Vagina (tissue), 2 donors: Measurements from ENCODE around the gene PIP5K1B. TPM values are rescaled to one million over a fixed set of nuclear protein-coding genes. Genes with fewer than 3 reads are reported as not detected.

Experiments used
- DNase-seq, 2 donors: peaks; one replicate each; pipeline ENCODE4 v3.0.0-alpha.2; 2017; ENCODE audit errors: extremely low spot score in 2 of 2
- H3K27ac ChIP-seq: fragments of 200-600 bp; sonication (generic); one replicate; pipeline ENCODE4 v1.5.1; 2019
- H3K27me3 ChIP-seq: fragments of 200-600 bp; sonication (generic); one replicate; pipeline ENCODE4 v1.5.1; 2019
- H3K36me3 ChIP-seq, 2 donors: fragments of 200-600 bp; sonication (generic); one replicate each; pipeline ENCODE4 v1.5.1; 2017 to 2019
- H3K4me1 ChIP-seq: fragments of 200-600 bp; sonication (generic); one replicate; pipeline ENCODE4 v1.5.1; 2019
- H3K4me3 ChIP-seq, 2 donors: fragments of 200-600 bp; sonication (generic); 1 replicate in 1 of 2; 2 replicates in 1 of 2; pipeline ENCODE4 v1.5.1; 2016 to 2019
- H3K9me3 ChIP-seq: fragments of 200-600 bp; sonication (generic); one replicate; pipeline ENCODE4 v1.5.1; 2019
- POLR2A ChIP-seq, 2 donors: fragments of 450-650 bp; IDR thresholded peaks; one replicate each; pipeline ENCODE4 v1.6.1; 2017; ENCODE audit warnings: antibody characterized with exemption in 2 of 2, mild to moderate bottlenecking in 2 of 2, moderate library complexity in 2 of 2
- POLR2AphosphoS5 ChIP-seq, 2 donors: sonication (generic); formaldehyde crosslinking; IDR thresholded peaks; one replicate each; pipeline ENCODE4 v1.9.0; 2017; ENCODE audit warnings: antibody characterized with exemption in 2 of 2, mild to moderate bottlenecking in 2 of 2, low read depth in 1 of 2; ENCODE audit not compliant: insufficient read depth in 1 of 2
- intact Hi-C: fragments of 100-400 bp; cut with DNase I; formaldehyde crosslinking; loops from one replicate; pipeline ENCODE4 v1.15.1; 2023
- total RNA-seq: library from RNA; depleted of rRNA; stranded (reverse); fragments of >200 nt; gene quantifications from one replicate; pipeline ENCODE4 v1.2.3, GENCODE V29; 2016
- TF ChIP-seq, protein P1 (sequence below), 3 experiments: fragments of 450-650 bp in 2 of 3; fragments of 200-600 bp in 1 of 3; sonication (generic) in 1 of 3; IDR thresholded peaks; one replicate each; pipeline ENCODE4 v1.5.1; 2017 to 2019; ENCODE audit warnings: antibody characterized with exemption in 3 of 3, mild to moderate bottlenecking in 2 of 3, moderate library complexity in 2 of 3

The PIP5K1B gene
- total RNA-seq, 1 donor from 2014 or later = 2.9 TPM

DNA sequence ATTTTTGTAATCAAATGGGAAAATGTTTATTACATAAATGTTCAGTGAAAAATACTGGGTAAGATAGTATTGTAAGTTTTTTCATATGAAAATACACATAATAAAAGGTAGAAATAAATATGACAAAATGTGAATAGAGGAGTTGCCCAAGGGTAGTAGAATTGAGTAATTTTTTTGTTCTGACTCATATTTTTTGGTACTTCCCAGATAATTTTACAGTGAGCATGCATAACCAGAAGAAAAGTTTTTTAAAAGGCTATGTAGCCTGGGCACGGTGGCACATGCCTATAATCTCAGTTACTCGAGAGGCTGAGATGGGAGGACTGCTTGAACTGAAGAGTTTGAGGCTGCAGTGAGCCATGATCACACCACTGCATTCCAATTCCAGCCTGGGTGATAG is 116.9 kb downstream of the PIP5K1B start:
- TF ChIP-seq, protein P1, sequence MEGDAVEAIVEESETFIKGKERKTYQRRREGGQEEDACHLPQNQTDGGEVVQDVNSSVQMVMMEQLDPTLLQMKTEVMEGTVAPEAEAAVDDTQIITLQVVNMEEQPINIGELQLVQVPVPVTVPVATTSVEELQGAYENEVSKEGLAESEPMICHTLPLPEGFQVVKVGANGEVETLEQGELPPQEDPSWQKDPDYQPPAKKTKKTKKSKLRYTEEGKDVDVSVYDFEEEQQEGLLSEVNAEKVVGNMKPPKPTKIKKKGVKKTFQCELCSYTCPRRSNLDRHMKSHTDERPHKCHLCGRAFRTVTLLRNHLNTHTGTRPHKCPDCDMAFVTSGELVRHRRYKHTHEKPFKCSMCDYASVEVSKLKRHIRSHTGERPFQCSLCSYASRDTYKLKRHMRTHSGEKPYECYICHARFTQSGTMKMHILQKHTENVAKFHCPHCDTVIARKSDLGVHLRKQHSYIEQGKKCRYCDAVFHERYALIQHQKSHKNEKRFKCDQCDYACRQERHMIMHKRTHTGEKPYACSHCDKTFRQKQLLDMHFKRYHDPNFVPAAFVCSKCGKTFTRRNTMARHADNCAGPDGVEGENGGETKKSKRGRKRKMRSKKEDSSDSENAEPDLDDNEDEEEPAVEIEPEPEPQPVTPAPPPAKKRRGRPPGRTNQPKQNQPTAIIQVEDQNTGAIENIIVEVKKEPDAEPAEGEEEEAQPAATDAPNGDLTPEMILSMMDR (IDR thresholded peaks at IDR 0.05) = no peak
- TF ChIP-seq POLR2AphosphoS5 (IDR thresholded peaks at IDR 0.05; ENCODE audit: insufficient read depth in 1 of 2, low read depth in 1 of 2) (no peak), POLR2A (IDR thresholded peaks at IDR 0.05) (no peak)
- no peak overlapping the region for H3K4me3 ChIP-seq
- no peaks in the 10 kb centered on the region for H3K9me3 ChIP-seq
- DNase-seq = no peak
- no peaks in the 10 kb centered on the region for H3K36me3 ChIP-seq
- H3K4me1 ChIP-seq = no peaks in the 10 kb centered on the region
- no peak overlapping the region for H3K27ac ChIP-seq
- intact Hi-C loops = no loop called here
- H3K27me3 ChIP-seq = no peaks in the 10 kb centered on the region

DNA sequence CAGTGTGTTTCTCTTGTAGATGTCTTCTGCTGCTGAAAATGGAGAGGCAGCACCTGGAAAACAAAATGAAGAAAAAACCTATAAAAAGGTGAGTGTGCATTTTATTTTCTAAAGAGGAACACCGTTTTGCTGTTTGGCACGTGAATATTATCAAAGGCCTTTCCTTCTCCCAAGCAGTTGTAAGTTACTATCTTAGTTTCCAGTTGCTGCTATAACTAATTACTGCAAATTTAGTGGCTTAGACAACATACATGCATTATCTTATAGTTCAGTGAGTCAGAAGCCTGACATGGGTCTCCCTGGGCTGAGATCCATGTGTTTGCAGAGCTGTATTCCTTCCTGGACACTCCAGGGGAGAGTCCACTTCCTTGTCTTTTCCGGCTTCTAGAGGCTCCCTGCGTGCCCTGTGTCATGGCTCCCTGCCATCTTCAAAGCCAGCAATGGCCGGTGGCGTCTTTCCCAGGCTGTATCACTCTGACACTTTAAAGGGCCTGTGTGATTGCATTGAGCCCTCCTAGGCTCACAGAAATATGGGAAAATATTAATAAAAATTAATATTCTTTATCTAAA is 117.6 kb downstream of the PIP5K1B start:
- no peak overlapping the region for H3K4me3 ChIP-seq
- H3K36me3 ChIP-seq = no peaks in the 10 kb centered on the region
- no peaks in the 10 kb centered on the region for H3K9me3 ChIP-seq
- no peak overlapping the region for H3K27ac ChIP-seq
- no peak for DNase-seq
- H3K4me1 ChIP-seq = no peaks in the 10 kb centered on the region
- intact Hi-C loops = no loop called here
- no peaks in the 10 kb centered on the region for H3K27me3 ChIP-seq
- TF ChIP-seq, protein P1 (IDR thresholded peaks at IDR 0.05) = no peak
- no peak for TF ChIP-seq POLR2A (IDR thresholded peaks at IDR 0.05)
- no peak for TF ChIP-seq POLR2AphosphoS5 (IDR thresholded peaks at IDR 0.05; ENCODE audit: insufficient read depth in 1 of 2, low read depth in 1 of 2)

DNA sequence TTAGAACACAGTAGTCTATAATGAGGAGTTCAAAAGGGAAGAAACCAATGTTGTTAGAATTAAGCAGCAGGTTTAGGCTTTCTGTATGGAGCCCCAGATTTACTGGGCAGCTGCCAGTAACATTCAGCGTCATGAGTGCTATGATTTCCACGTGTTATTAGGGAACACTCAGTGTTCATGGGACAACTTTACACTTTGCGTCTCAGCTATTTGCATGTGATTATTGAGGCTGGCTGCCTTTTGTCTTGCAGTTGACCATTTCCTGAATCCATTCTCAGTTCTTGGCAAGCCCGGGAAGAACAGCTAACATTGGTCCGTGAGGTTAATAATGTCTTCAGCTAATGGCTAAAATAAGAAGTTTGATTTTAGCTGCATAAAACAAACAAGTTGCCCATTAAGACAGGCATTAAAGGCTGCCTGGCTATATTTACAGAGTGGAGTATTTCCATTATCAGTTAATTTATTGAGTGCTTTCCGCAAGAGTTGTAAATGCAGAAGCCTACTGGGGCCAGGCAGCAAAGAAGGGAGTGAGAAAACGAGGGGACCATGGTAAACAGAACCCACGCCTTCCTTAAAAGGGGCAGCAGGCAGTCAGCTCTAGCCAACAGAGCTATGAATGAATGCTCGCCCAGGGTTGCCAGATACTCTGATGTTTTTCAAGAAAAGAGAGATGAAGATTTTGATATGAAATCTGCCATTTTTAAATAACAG is 120.9 kb downstream of the PIP5K1B start:
- Histone ChIP-seq H3K36me3 (no peaks in the 10 kb centered on the region), H3K27ac (no peak overlapping the region), H3K27me3 (no peaks in the 10 kb centered on the region), H3K4me1 (no peaks in the 10 kb centered on the region), H3K9me3 (no peaks in the 10 kb centered on the region), H3K4me3 (no peak overlapping the region)
- TF ChIP-seq POLR2AphosphoS5 (IDR thresholded peaks at IDR 0.05; ENCODE audit: insufficient read depth in 1 of 2, low read depth in 1 of 2) = no peak
- TF ChIP-seq, protein P1 (IDR thresholded peaks at IDR 0.05) = no peak
- TF ChIP-seq POLR2A (IDR thresholded peaks at IDR 0.05) = no peak
- no peak for DNase-seq
- intact Hi-C loops = no loop called here

DNA sequence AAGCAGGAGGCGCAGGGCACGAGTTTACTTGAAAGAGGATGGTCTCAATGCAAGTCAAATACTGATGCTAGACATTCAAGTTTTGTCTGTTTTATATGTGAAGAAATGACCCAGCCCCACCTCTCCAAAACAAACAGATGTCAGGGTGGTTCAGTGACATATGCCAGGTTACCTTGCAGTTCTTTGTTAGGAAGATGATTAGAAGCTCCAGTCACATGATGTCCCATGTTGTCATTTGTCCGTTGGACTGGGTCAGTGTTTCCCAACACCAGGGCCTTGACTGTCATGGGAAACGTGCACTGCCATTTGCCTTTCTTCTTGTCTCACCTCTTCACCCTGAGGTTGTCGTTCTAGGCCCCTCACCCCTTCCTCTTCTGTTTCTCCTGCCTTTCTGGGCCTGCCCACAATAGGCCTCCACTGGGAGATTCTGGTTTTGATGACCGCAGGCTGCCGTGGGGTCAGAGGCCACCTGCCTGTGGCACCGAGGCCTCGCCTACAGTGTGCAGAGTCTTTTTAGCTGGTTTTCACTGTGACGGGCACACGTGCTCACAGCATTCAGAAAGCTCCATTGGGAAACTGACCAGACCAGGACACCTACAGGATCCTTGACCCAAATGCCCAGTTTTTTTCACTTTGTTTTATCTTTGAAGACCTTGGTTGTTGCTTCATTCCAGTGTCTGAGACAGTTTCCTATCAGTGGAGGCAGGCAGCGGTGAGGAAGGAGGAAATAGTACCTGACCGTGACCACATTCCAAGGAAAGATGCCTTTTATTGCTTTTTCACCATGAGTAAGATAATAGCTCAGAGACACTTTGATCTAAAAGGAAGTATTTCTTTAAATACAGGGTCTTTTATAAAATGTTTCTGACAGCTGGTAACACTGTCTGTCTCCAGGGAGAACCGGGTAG is 123.1 kb downstream of the PIP5K1B start:
- H3K27ac ChIP-seq = no peak overlapping the region
- intact Hi-C loops = no loop called here

More for the DNA sequence above, 123.1 kb downstream of the PIP5K1B start:
- no peaks in the 10 kb centered on the region for H3K36me3 ChIP-seq
- TF ChIP-seq, protein P1 (IDR thresholded peaks at IDR 0.05) = no peak
- TF ChIP-seq POLR2AphosphoS5 (IDR thresholded peaks at IDR 0.05; ENCODE audit: insufficient read depth in 1 of 2, low read depth in 1 of 2) (no peak), POLR2A (IDR thresholded peaks at IDR 0.05) (no peak)
- no peak for DNase-seq
- H3K4me1 ChIP-seq = no peaks in the 10 kb centered on the region
- H3K9me3 ChIP-seq = no peaks in the 10 kb centered on the region
- no peak overlapping the region for H3K4me3 ChIP-seq
- no peaks in the 10 kb centered on the region for H3K27me3 ChIP-seq
